C1 segment of cervical spinal cord (tissue), 14 donors: ENCODE data around the gene FAM118A.
"Not testable (repeated sequence)": the region's sequence is repeated elsewhere in the genome, so short reads cannot be mapped to it uniquely, and the experiment has no call there.

Source experiments
- DNase-seq, 14 donors: peaks; one replicate each; lab custom pipeline; 2025; lab: John Stamatoyannopoulos, UW

The FAM118A gene

GRCh38 chr22:45281010-45281409, 28.7 kb upstream of the FAM118A start:
- no peak for DNase-seq

GRCh38 chr22:45284705-45285262, 24.9 kb upstream of the FAM118A start, which contains the start of gene UPK3A:
Gene UPK3A (plus strand): TSS chr22:45284949. CDS start chr22:45285014, 65 bp downstream.
- DNase-seq = peak in 7 of 14 donors; percentile 12 to 66 (median 30)

- peak in 2 of 14 donors; percentile 26 to 29 for DNase-seq
These were observed 24.3 kb upstream of the FAM118A start for GRCh38 chr22:45285263-45286058.

- DNase-seq = no peak
These were observed 22.7 kb upstream of the FAM118A start for GRCh38 chr22:45286854-45287551.

GRCh38 chr22:45290410-45290936, 19.3 kb upstream of the FAM118A start:
- DNase-seq = no peak

GRCh38 chr22:45291061-45291930, 18.4 kb upstream of the FAM118A start:
- DNase-seq = no peak

GRCh38 chr22:45291931-45292290, 17.8 kb upstream of the FAM118A start:
- DNase-seq = no peak

GRCh38 chr22:45292731-45293442, 16.8 kb upstream of the FAM118A start:
- DNase-seq = no peak

- no peak for DNase-seq
These were observed 15.7 kb upstream of the FAM118A start for GRCh38 chr22:45294030-45294429.

- DNase-seq = not testable (repeated sequence)
These were observed 14.7 kb upstream of the FAM118A start for GRCh38 chr22:45295004-45295403.

- no peak for DNase-seq
These were observed 14.2 kb upstream of the FAM118A start for GRCh38 chr22:45295492-45295891.

GRCh38 chr22:45296628-45297297, 13.0 kb upstream of the FAM118A start:
- DNase-seq = no peak

GRCh38 chr22:45298934-45299505, 10.7 kb upstream of the FAM118A start:
- no peak for DNase-seq

- no peak for DNase-seq
These were observed 7.0 kb upstream of the FAM118A start for GRCh38 chr22:45302751-45303150.

GRCh38 chr22:45303181-45303580, 6.6 kb upstream of the FAM118A start:
- no peak for DNase-seq

- DNase-seq = no peak
These were observed 4.8 kb upstream of the FAM118A start for GRCh38 chr22:45304971-45305370.

- no peak for DNase-seq
These were observed 4.2 kb upstream of the FAM118A start for GRCh38 chr22:45305456-45306075.

- no peak for DNase-seq
These were observed 3.6 kb upstream of the FAM118A start for GRCh38 chr22:45306139-45306538.

GRCh38 chr22:45308391-45308956, 1.3 kb upstream of the FAM118A start:
- no peak for DNase-seq
